H1 (cell line): ENCODE measurements around the gene HLA-DQA2.

Experiments used
- CEBPB ChIP-seq: IDR thresholded peaks from 2 replicates; pipeline ENCODE4 v1.6.1; 2012; ENCODE audit warnings: low read depth, low read length
- CHD2 ChIP-seq: IDR thresholded peaks from 2 replicates; pipeline ENCODE4 v1.6.1; 2012; ENCODE audit warnings: low read length, improper control_type of control experiment
- CTCF ChIP-seq, 3 experiments: IDR thresholded peaks; 1 replicate in 2 of 3; 2 replicates in 1 of 3; pipeline versions ENCODE4 v1.5.1 to v1.6.1; 2011; ENCODE audit warnings: low read length in 3 of 3, mild to moderate bottlenecking in 3 of 3, inconsistent platforms in 2 of 3, low read depth in 1 of 3, moderate library complexity in 1 of 3; ENCODE audit not compliant: insufficient read depth in 1 of 3; ENCODE audit errors: control extremely low read depth in 1 of 3
- EP300 ChIP-seq, 2 experiments: IDR thresholded peaks; 1 replicate in 1 of 2; 2 replicates in 1 of 2; pipeline ENCODE4 v1.6.1; 2011 to 2012; ENCODE audit warnings: low read depth in 2 of 2, low read length in 2 of 2, mild to moderate bottlenecking in 2 of 2, borderline replicate concordance in 1 of 2, inconsistent platforms in 1 of 2, moderate library complexity in 1 of 2
- POLR2A ChIP-seq, 2 experiments: IDR thresholded peaks; 1 replicate in 1 of 2; 2 replicates in 1 of 2; pipeline ENCODE4 v1.6.1; 2011; ENCODE audit warnings: low read depth in 2 of 2, low read length in 2 of 2, mild to moderate bottlenecking in 2 of 2; ENCODE audit errors: control extremely low read depth in 1 of 2
- RFX5 ChIP-seq: IDR thresholded peaks from 2 replicates; pipeline ENCODE4 v1.6.1; 2011; ENCODE audit warnings: low read depth, low read length, improper control_type of control experiment, borderline replicate concordance
- SUZ12 ChIP-seq: fragments of 200-600 bp; sonication (generic); IDR thresholded peaks from 2 replicates; pipeline ENCODE4 v1.6.1; 2012; ENCODE audit warnings: mild to moderate bottlenecking, inconsistent platforms, low read length, moderate library complexity, mixed read lengths
- TAF1 ChIP-seq: IDR thresholded peaks from 2 replicates; pipeline ENCODE4 v1.6.1; 2011; ENCODE audit warnings: mild to moderate bottlenecking, low read depth, low read length
- ZNF274 ChIP-seq: IDR thresholded peaks from 2 replicates; pipeline ENCODE4 v1.7.0; 2012; ENCODE audit warnings: low read length, borderline replicate concordance; ENCODE audit errors: extremely low read depth

- TF ChIP-seq RFX5 = no peak
- TF ChIP-seq CEBPB = no peak
- peak; percentile 15 to 75 (median 66) for TF ChIP-seq CTCF (IDR thresholded peaks at IDR 0.05; ENCODE audit: control extremely low read depth in 1 of 3, insufficient read depth in 1 of 3, low read depth in 1 of 3, low read length in 3 of 3)
- no peak for TF ChIP-seq EP300 (IDR thresholded peaks at IDR 0.05; ENCODE audit: borderline replicate concordance in 1 of 2, low read depth in 2 of 2, low read length in 2 of 2)
- no peak for TF ChIP-seq CHD2
- TF ChIP-seq TAF1 = no peak
- no peak for TF ChIP-seq POLR2A (IDR thresholded peaks at IDR 0.05; ENCODE audit: control extremely low read depth in 1 of 2, low read depth in 2 of 2, low read length in 2 of 2)
- no peak for TF ChIP-seq SUZ12
- no peak for TF ChIP-seq ZNF274
These were observed 44.8 kb downstream of the HLA-DQA2 start for GRCh38 chr6:32785781-32786533.
